Uterus (tissue), 4 donors: ENCODE measurements around the gene SGTA. TPM values are rescaled to one million over a fixed set of nuclear protein-coding genes. Genes with fewer than 3 reads are reported as not detected.

ENCODE experiments used
- DNase-seq, 2 donors: peaks; one replicate each; pipeline ENCODE4 v3.0.0-alpha.2; 2019 to 2020
- H3K27ac ChIP-seq, 2 donors: fragments of 200-600 bp; sonication (generic); 1 replicate in 1 of 2; 2 replicates in 1 of 2; pipeline ENCODE4 v1.5.1; 2016 to 2018
- H3K27me3 ChIP-seq, 2 donors: fragments of 200-600 bp; sonication (generic); one replicate each; pipeline ENCODE4 v1.5.1; 2018 to 2019; ENCODE audit warnings: control low read depth in 1 of 2
- H3K36me3 ChIP-seq, 2 donors: fragments of 200-600 bp; sonication (generic); one replicate each; pipeline ENCODE4 v1.5.1; 2019; ENCODE audit warnings: control low read depth in 1 of 2
- H3K4me1 ChIP-seq, 2 donors: fragments of 200-600 bp; sonication (generic); one replicate each; pipeline ENCODE4 v1.5.1; 2018 to 2019; ENCODE audit warnings: control low read depth in 1 of 2
- H3K4me3 ChIP-seq, 2 donors: fragments of 200-600 bp; sonication (generic); 1 replicate in 1 of 2; 2 replicates in 1 of 2; pipeline ENCODE4 v1.5.1; 2018 to 2019; ENCODE audit warnings: mild to moderate bottlenecking in 1 of 2
- H3K9me3 ChIP-seq, 2 donors: fragments of 200-600 bp; sonication (generic); one replicate each; pipeline ENCODE4 v1.5.1; 2019; ENCODE audit warnings: control low read depth in 1 of 2
- CTCF ChIP-seq, 4 experiments: fragments of 200-600 bp in 2 of 4; fragments of 450-650 bp in 2 of 4; sonication (generic) in 2 of 4; IDR thresholded peaks; one replicate each; pipeline ENCODE4 v1.5.1; 2016 to 2019; ENCODE audit warnings: antibody characterized with exemption in 4 of 4, mild to moderate bottlenecking in 2 of 4, moderate library complexity in 1 of 4
- POLR2A ChIP-seq, 2 donors: fragments of 450-650 bp; IDR thresholded peaks; one replicate each; pipeline ENCODE4 v1.6.1; 2016; ENCODE audit warnings: antibody characterized with exemption in 2 of 2, mild to moderate bottlenecking in 1 of 2, moderate library complexity in 1 of 2
- intact Hi-C: fragments of 100-400 bp; cut with DNase I; formaldehyde crosslinking; loops from one replicate; pipeline ENCODE4 v1.15.1; 2023; ENCODE audit warnings: low total_unique reads
- total RNA-seq, 4 donors: library from RNA; depleted of rRNA in 3 of 4; stranded (reverse); fragments of >200 nt in 3 of 4; gene quantifications; one replicate each; pipeline versions ENCODE4 v1.1.0 to v1.2.4, GENCODE V29; 2014 to 2023
- donor health status: DM: yes; HTN: yes; CAD: no.

SGTA gene
- total RNA-seq, 4 donors from 2014 or later: 9.5 to 50.7 (median 23.6) TPM

GRCh38 chr19:2719920-2720776, 62.9 kb downstream of the SGTA start:
- intact Hi-C loops: no loop called here
- Histone ChIP-seq H3K4me3 (peak overlapping the region; percentile 45 to 53), H3K27me3 (no peaks in the 10 kb centered on the region), H3K4me1 (peaks cover 0 to 32% of the 10 kb centered on the region in 2 donors), H3K27ac (peak overlapping the region; percentile 61 to 68), H3K36me3 (no peaks in the 10 kb centered on the region), H3K9me3 (no peaks in the 10 kb centered on the region)
- TF ChIP-seq POLR2A (IDR thresholded peaks at IDR 0.05) (no peak), CTCF (IDR thresholded peaks at IDR 0.05) (no peak)
- DNase-seq: no peak

GRCh38 chr19:2719232-2719735, 63.8 kb downstream of the SGTA start:
- intact Hi-C loops: no loop called here
- Histone ChIP-seq H3K4me1 (peaks cover 0 to 32% of the 10 kb centered on the region in 2 donors), H3K36me3 (no peaks in the 10 kb centered on the region), H3K27me3 (no peaks in the 10 kb centered on the region), H3K9me3 (no peaks in the 10 kb centered on the region), H3K27ac (no peak overlapping the region), H3K4me3 (no peak overlapping the region)
- TF ChIP-seq CTCF (IDR thresholded peaks at IDR 0.05) (no peak), POLR2A (IDR thresholded peaks at IDR 0.05) (no peak)
- no peak for DNase-seq

GRCh38 chr19:2717638-2718541, 65.2 kb downstream of the SGTA start:
- Histone ChIP-seq H3K4me1 (peaks cover 0 to 22% of the 10 kb centered on the region in 2 donors), H3K27ac (no peak overlapping the region), H3K4me3 (no peak overlapping the region), H3K9me3 (no peaks in the 10 kb centered on the region), H3K36me3 (no peaks in the 10 kb centered on the region), H3K27me3 (no peaks in the 10 kb centered on the region)
- TF ChIP-seq CTCF (IDR thresholded peaks at IDR 0.05) (no peak), POLR2A (IDR thresholded peaks at IDR 0.05) (no peak)
- DNase-seq: no peak
- intact Hi-C loops: no loop called here

- no peaks in the 10 kb centered on the region for H3K27me3 ChIP-seq
- no peak overlapping the region for H3K27ac ChIP-seq
- H3K9me3 ChIP-seq: no peaks in the 10 kb centered on the region
- DNase-seq: no peak
- H3K4me3 ChIP-seq: no peak overlapping the region
- intact Hi-C loops: no loop called here
- no peaks in the 10 kb centered on the region for H3K36me3 ChIP-seq
- TF ChIP-seq CTCF (IDR thresholded peaks at IDR 0.05) (no peak), POLR2A (IDR thresholded peaks at IDR 0.05) (no peak)
- peaks cover 0 to 14% of the 10 kb centered on the region in 2 donors for H3K4me1 ChIP-seq
Observed at GRCh38 chr19:2716722-2717637, 66.1 kb downstream of the SGTA start.
